IMR-90 (cell line): ENCODE data around the gene HCFC1R1. TPM values are rescaled to one million over a fixed set of nuclear protein-coding genes. Genes with fewer than 3 reads are reported as not detected.

Experiments used
- ATAC-seq: fragments of 200-7000 bp; cut with Tn5 transposase; 2 replicates; pipeline ENCODE4 v1.9.1; 2020; ENCODE audit warnings: low read depth, mild to moderate bottlenecking, moderate library complexity
- BruUV-seq: library from RNA; stranded (reverse); fragments of 400-500 nt; replicated peaks from 2 replicates; lab custom pipeline; 2021; lab: Mats Ljungman, UMichigan
- CTCF ChIA-PET: fragments of 300-600 bp; formaldehyde crosslinking; extraction: SDS; loops from one replicate; lab custom pipeline; 2021; ENCODE audit warnings: antibody characterized with exemption; lab: Yijun Ruan, JAX
- POLR2A ChIA-PET: fragments of 300-600 bp; sonication (Branson Sonifier 250); formaldehyde crosslinking; loops from one replicate; lab custom pipeline; 2022; ENCODE audit warnings: antibody characterized with exemption; ENCODE audit not compliant: unreplicated experiment; lab: Charles Lee
- DNase-seq: peaks from one replicate; pipeline ENCODE4 v3.0.0; 2013
- H2AFZ ChIP-seq: replicated peaks from 2 replicates; pipeline ENCODE3; 2013; ENCODE audit warnings: low read length, mild to moderate bottlenecking; ENCODE audit not compliant: poor library complexity
- H2AK5ac ChIP-seq: 2 replicates; pipeline ENCODE4 v1.6.1; 2013; ENCODE audit warnings: low read depth, low read length, inconsistent platforms
- H2AK9ac ChIP-seq: replicated peaks from 2 replicates; pipeline ENCODE3; 2013; ENCODE audit warnings: mild to moderate bottlenecking, low read depth, low read length, moderate library complexity; ENCODE audit not compliant: poor library complexity
- H2BK120ac ChIP-seq: 2 replicates; pipeline ENCODE4 v1.6.1; 2013; ENCODE audit warnings: low read depth, low read length, inconsistent platforms
- H2BK15ac ChIP-seq: 3 replicates; pipeline ENCODE4 v1.6.1; 2013; ENCODE audit warnings: low read depth, low read length, inconsistent platforms
- H2BK20ac ChIP-seq: 2 replicates; pipeline ENCODE4 v1.6.1; 2013; ENCODE audit warnings: low read depth, mild to moderate bottlenecking, inconsistent platforms, low read length, moderate library complexity
- H2BK5ac ChIP-seq: 2 replicates; pipeline ENCODE4 v1.6.1; 2013; ENCODE audit warnings: mild to moderate bottlenecking, low read depth, low read length, inconsistent platforms; ENCODE audit not compliant: poor library complexity, severe bottlenecking
- H3K14ac ChIP-seq: replicated peaks from 2 replicates; pipeline ENCODE4 v1.6.1; 2013; ENCODE audit warnings: low read depth, low read length, inconsistent platforms
- H3K18ac ChIP-seq: 2 replicates; pipeline ENCODE4 v1.6.1; 2013; ENCODE audit warnings: low read depth, low read length, control low read depth
- H3K23ac ChIP-seq: 2 replicates; pipeline ENCODE4 v1.6.1; 2013; ENCODE audit warnings: low read depth, low read length, inconsistent platforms
- H3K27ac ChIP-seq: 2 replicates; pipeline ENCODE4 v1.5.1; 2013; ENCODE audit warnings: mild to moderate bottlenecking, control low read depth, low read length; ENCODE audit not compliant: insufficient read depth
- H3K27me3 ChIP-seq: 2 replicates; pipeline ENCODE4 v1.6.1; 2013; ENCODE audit warnings: low read length; ENCODE audit not compliant: control insufficient read depth, insufficient read depth
- H3K36me3 ChIP-seq: 2 replicates; pipeline ENCODE4 v1.6.1; 2013; ENCODE audit warnings: low read length, mixed read lengths; ENCODE audit not compliant: control insufficient read depth, insufficient read depth
- H3K4ac ChIP-seq: 2 replicates; pipeline ENCODE4 v1.6.1; 2013; ENCODE audit warnings: low read depth, low read length, inconsistent platforms
- H3K4me1 ChIP-seq: 2 replicates; pipeline ENCODE4 v1.6.1; 2013; ENCODE audit warnings: low read length, mixed read lengths; ENCODE audit not compliant: control insufficient read depth, insufficient read depth
- H3K4me2 ChIP-seq: 2 replicates; pipeline ENCODE4 v1.6.1; 2013; ENCODE audit warnings: low read depth, mild to moderate bottlenecking, control low read depth, low read length, moderate library complexity
- H3K4me3 ChIP-seq: 2 replicates; pipeline ENCODE4 v1.5.1; 2013; ENCODE audit warnings: low read depth, mild to moderate bottlenecking, control low read depth, low read length, moderate library complexity; ENCODE audit not compliant: insufficient read depth
- H3K56ac ChIP-seq: 2 replicates; pipeline ENCODE4 v1.6.1; 2013; ENCODE audit warnings: low read length, inconsistent platforms; ENCODE audit not compliant: insufficient read depth; ENCODE audit errors: extremely low read depth
- H3K79me1 ChIP-seq, 2 experiments: 2 replicates each; pipeline ENCODE4 v1.6.1; 2013; ENCODE audit warnings: low read length in 2 of 2, inconsistent platforms in 1 of 2, low read depth in 1 of 2
- H3K9ac ChIP-seq: 2 replicates; pipeline ENCODE4 v1.6.1; 2013; ENCODE audit warnings: low read depth, low read length, control low read depth
- H3K9me1 ChIP-seq: 2 replicates; pipeline ENCODE4 v1.6.1; 2013; ENCODE audit warnings: low read length, inconsistent platforms; ENCODE audit not compliant: insufficient read depth
- H3K9me3 ChIP-seq: 2 replicates; pipeline ENCODE4 v1.6.1; 2013; ENCODE audit warnings: low read length; ENCODE audit not compliant: control insufficient read depth, insufficient read depth
- H4K20me1 ChIP-seq: 2 replicates; pipeline ENCODE4 v1.6.1; 2013; ENCODE audit warnings: low read length, inconsistent platforms; ENCODE audit not compliant: insufficient read depth
- H4K5ac ChIP-seq: 2 replicates; pipeline ENCODE4 v1.6.1; 2013; ENCODE audit warnings: mild to moderate bottlenecking, low read depth, low read length, control low read depth
- H4K8ac ChIP-seq, 2 experiments: 2 replicates each; pipeline ENCODE4 v1.6.1; 2013; ENCODE audit warnings: low read depth in 2 of 2, low read length in 2 of 2, control low read depth in 1 of 2, inconsistent platforms in 1 of 2
- H4K91ac ChIP-seq: 2 replicates; pipeline ENCODE4 v1.6.1; 2013; ENCODE audit warnings: low read depth, low read length, inconsistent platforms; ENCODE audit not compliant: insufficient read depth
- CEBPB ChIP-seq: IDR thresholded peaks from 2 replicates; pipeline ENCODE4 v1.6.1; 2012; ENCODE audit warnings: low read depth, low read length, improper control_type of control experiment
- MAFK ChIP-seq: IDR thresholded peaks from 2 replicates; pipeline ENCODE4 v1.6.1; 2012; ENCODE audit warnings: low read depth, low read length, improper control_type of control experiment
- RCOR1 ChIP-seq: IDR thresholded peaks from 2 replicates; pipeline ENCODE4 v1.6.1; 2012; ENCODE audit warnings: mild to moderate bottlenecking, low read length, improper control_type of control experiment; ENCODE audit not compliant: insufficient replicate concordance
- WGBS, 2 experiments: methylation state at CpG; one replicate each; pipeline versions ENCODE4 v1.1.5 to v1.1.7; 2013; ENCODE audit warnings: missing lambda C conversion rate in 2 of 2; ENCODE audit not compliant: insufficient read length in 1 of 2; ENCODE audit errors: extremely low coverage in 2 of 2; 5-methylcytosine and 5-hydroxymethylcytosine counted together
- dilution Hi-C: fragments of 300-500 bp; cut with HindIII; formaldehyde crosslinking; loops from one replicate; pipeline ENCODE4 v1.14.3; 2018; ENCODE audit warnings: low sequenced_read_pairs; ENCODE audit not compliant: unreplicated experiment
- in situ Hi-C: fragments of 300-500 bp; cut with MboI; formaldehyde crosslinking; loops from 3 replicates; pipeline ENCODE4 v1.14.3; 2019; ENCODE audit warnings: low sequenced_read_pairs, inconsistent platforms, mixed read lengths
- intact Hi-C: fragments of 100-400 bp; cut with micrococcal nuclease; formaldehyde crosslinking; loops from 2 replicates; pipeline ENCODE4 v1.10.0; 2022
- polyA plus RNA-seq, 3 experiments: library from polyadenylated mRNA; depleted of rRNA; stranded (reverse); fragments of >200 nt; gene quantifications; 2 replicates each; pipeline ENCODE4 v1.2.3, GENCODE V29; 2012; ENCODE audit warnings: low replicate concordance in 1 of 3
- total RNA-seq: library from RNA; depleted of rRNA; stranded (reverse); fragments of >200 nt; gene quantifications from 2 replicates; pipeline ENCODE4 v1.2.3, GENCODE V29; 2012

Gene HCFC1R1
- total and polyA plus RNA-seq, 2 of the 4 experiments (the other 2 are of a cell fraction): 7.2 to 57.9 TPM

DNA sequence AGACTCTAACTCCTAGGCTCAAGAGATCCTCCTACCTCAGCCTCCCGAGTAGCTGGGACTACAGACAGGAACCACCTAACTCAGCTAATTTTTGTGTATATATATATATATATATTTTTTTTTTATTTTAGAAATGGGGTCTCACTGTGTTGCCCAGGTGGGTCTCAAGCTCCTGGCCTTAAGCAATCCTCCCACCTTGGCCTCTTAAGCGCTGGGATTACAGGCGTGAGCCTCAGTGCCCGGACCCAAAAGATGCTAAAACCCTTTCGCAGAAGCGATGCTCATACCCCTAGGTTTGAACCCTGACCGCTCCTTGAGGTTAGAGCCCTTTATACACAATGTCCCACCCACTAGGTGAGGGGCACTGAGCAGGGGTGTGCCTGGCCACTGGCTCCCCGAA is 13.2 kb downstream of the HCFC1R1 start:
- H3K4ac ChIP-seq: no peak overlapping the region
- peaks cover 3% of the 10 kb centered on the region; the same call in 1 of the 2 replicates for H3K4me1 ChIP-seq
- peaks cover 50% of the 10 kb centered on the region for H3K27me3 ChIP-seq
- no peaks in the 10 kb centered on the region for H3K36me3 ChIP-seq
- BruUV-seq: no TSS peak
- no peak overlapping the region for H2AK5ac ChIP-seq
- no peak overlapping the region for H2BK120ac ChIP-seq
- CTCF ChIA-PET: no interaction called here
- intact Hi-C loops (no loop called here), in situ Hi-C loops (no loop called here), dilution Hi-C loops (no loop called here)
- H3K9ac ChIP-seq: no peak overlapping the region
- 81% methylated on average over 3 of the region's 8 CpGs; no CpG with 5 or more reads in 1 of the 2 experiments for WGBS, 2 experiments
- no peak overlapping the region for H4K5ac ChIP-seq
- no peak overlapping the region for H2BK5ac ChIP-seq
- H3K4me3 ChIP-seq: no peak overlapping the region
- H3K18ac ChIP-seq: no peak overlapping the region
- no peak overlapping the region for H3K27ac ChIP-seq
- ATAC-seq (no peak), DNase-seq (no peak)
- no peak overlapping the region for H3K56ac ChIP-seq
- no peak overlapping the region for H2BK15ac ChIP-seq
- no peaks in the 10 kb centered on the region for H3K79me1 ChIP-seq
- H2AFZ ChIP-seq: peak overlapping the region; percentile 58
- no peak overlapping the region for H3K23ac ChIP-seq
- no peak overlapping the region for H4K8ac ChIP-seq
- no peak for TF ChIP-seq CEBPB
- TF ChIP-seq RCOR1: no peak
- TF ChIP-seq MAFK: no peak
- H4K20me1 ChIP-seq: peaks cover 4% of the 10 kb centered on the region; the same call in 1 of the 2 replicates
- H3K9me3 ChIP-seq: no peaks in the 10 kb centered on the region
- no peak overlapping the region for H3K14ac ChIP-seq
- H3K4me2 ChIP-seq: no peak overlapping the region
- no peaks in the 10 kb centered on the region for H3K9me1 ChIP-seq
- no peak overlapping the region for H2AK9ac ChIP-seq
- no peak overlapping the region for H2BK20ac ChIP-seq
- POLR2A ChIA-PET: interaction anchor here (0.5 to 1.0 kb wide), 2 partner anchors 9 to 125 kb away, joined by 4 to 5 read pairs; partner anchors contain the start of gene TNFRSF12A
- no peak overlapping the region for H4K91ac ChIP-seq
